ENCODE measurements around the gene GMPPA.

GRCh38 chr2:219527076-219527394 is 28.3 kb downstream of the GMPPA start:
- TF ChIP-seq CTCF (conservative IDR thresholded peaks at IDR 0.05; ENCODE audit: low read depth, low read length), result no peak
- no peak for TF ChIP-seq EZH2 (IDR thresholded peaks at IDR 0.05; ENCODE audit: low read length, unreplicated experiment)

All from PC-3 (cell line).